ENCODE results near the gene PRPF8.

- no peak for TF ChIP-seq RXRA (IDR thresholded peaks at IDR 0.05; ENCODE audit: borderline replicate concordance, low read depth)
- TF ChIP-seq TEAD4 (IDR thresholded peaks at IDR 0.05; ENCODE audit: borderline replicate concordance, insufficient read depth) = no peak
- no peak for TF ChIP-seq CTCF (IDR thresholded peaks at IDR 0.05)
- no peak for TF ChIP-seq SIN3A (IDR thresholded peaks at IDR 0.05; ENCODE audit: borderline replicate concordance, low read depth, low read length)
- no peak for TF ChIP-seq RAD21 (IDR thresholded peaks at IDR 0.05; ENCODE audit: low read length)
- no peak for TF ChIP-seq POLR2AphosphoS5 (IDR thresholded peaks at IDR 0.05; ENCODE audit: low read depth, low read length)
- no peak for TF ChIP-seq YY1 (IDR thresholded peaks at IDR 0.05; ENCODE audit: low read depth)
- TF ChIP-seq EP300 (IDR thresholded peaks at IDR 0.05; ENCODE audit: borderline replicate concordance in 1 of 2, low read depth in 1 of 2, low read length in 1 of 2) = no peak
Measured at GRCh38 chr17:1732833-1733321, 48.2 kb upstream of the PRPF8 start.
